Measurements from ENCODE around the gene CNIH4. TPM values are rescaled to one million over a fixed set of nuclear protein-coding genes. Genes with fewer than 3 reads are reported as not detected.
"Not testable (repeated sequence)": the region's sequence is repeated elsewhere in the genome, so short reads cannot be mapped to it uniquely, and the experiment has no call there.

The CNIH4 gene
- total and polyA plus RNA-seq, 10 of the 15 experiments (the other 5 are each of a cell fraction or from before 2014, with no cell fraction given) = 23.2 to 173 (median 51.4) TPM

DNA sequence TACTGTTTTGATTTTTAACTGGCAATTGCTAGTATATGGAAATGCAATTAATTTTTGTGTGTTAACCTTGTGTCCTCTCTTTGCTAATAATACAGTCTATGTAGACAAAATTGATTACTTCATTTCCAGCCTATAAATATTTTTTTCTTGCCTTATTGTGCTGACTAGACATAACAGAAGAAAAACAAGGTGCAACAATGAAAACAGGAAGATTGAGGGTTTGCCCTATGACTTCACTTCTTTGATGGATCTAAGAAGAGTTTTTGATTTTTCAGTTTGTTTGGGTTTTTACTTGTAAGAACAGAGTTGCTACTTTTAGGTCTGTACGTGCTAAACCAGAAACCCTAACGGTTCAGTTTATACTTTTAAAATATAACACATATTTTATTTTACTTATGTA, 8.5 kb upstream of the CNIH4 start:
- no peak overlapping the region for H3K27ac ChIP-seq (ENCODE audit: control insufficient read depth, insufficient read depth)
- H3K9ac ChIP-seq (ENCODE audit: control insufficient read depth, insufficient read depth, low read length) = no peak overlapping the region
- no peak overlapping the region for H3K4me2 ChIP-seq (ENCODE audit: control insufficient read depth, insufficient read depth)
- ChIA-PET RAD21 (ENCODE audit: unreplicated experiment) (no interaction called here), CTCF (no interaction called here), POLR2A (interaction anchor here (0.6 to 0.7 kb wide), 2 partner anchors 9 to 225 kb away, joined by 3 to 4 read pairs; no protein-coding TSS in a partner anchor), SMC1A (ENCODE audit: uncharacterized antibody, unreplicated experiment) (no interaction called here)
- no peaks in the 10 kb centered on the region for H4K20me1 ChIP-seq (ENCODE audit: control insufficient read depth, insufficient read depth)
- no peak for DNase-seq (ENCODE audit: low read depth, low spot score)
- TF ChIP-seq ASH2L (IDR thresholded peaks at IDR 0.05; ENCODE audit: borderline replicate concordance, low read depth) (no peak), MYB (IDR thresholded peaks at IDR 0.05; ENCODE audit: borderline replicate concordance, low read depth, low read length) (no peak), RBBP5 (conservative IDR thresholded peaks at IDR 0.05) (no peak), ZBED1 (IDR thresholded peaks at IDR 0.05; ENCODE audit: borderline replicate concordance) (no peak), MTA3 (IDR thresholded peaks at IDR 0.05; ENCODE audit: borderline replicate concordance, low read length) (no peak), TBL1XR1 (IDR thresholded peaks at IDR 0.05; ENCODE audit: low read depth, low read length) (no peak)
- TF ChIP-seq, protein P1, sequence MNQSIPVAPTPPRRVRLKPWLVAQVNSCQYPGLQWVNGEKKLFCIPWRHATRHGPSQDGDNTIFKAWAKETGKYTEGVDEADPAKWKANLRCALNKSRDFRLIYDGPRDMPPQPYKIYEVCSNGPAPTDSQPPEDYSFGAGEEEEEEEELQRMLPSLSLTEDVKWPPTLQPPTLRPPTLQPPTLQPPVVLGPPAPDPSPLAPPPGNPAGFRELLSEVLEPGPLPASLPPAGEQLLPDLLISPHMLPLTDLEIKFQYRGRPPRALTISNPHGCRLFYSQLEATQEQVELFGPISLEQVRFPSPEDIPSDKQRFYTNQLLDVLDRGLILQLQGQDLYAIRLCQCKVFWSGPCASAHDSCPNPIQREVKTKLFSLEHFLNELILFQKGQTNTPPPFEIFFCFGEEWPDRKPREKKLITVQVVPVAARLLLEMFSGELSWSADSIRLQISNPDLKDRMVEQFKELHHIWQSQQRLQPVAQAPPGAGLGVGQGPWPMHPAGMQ (IDR thresholded peaks at IDR 0.05; ENCODE audit: borderline replicate concordance) = no peak
- TF ChIP-seq, protein P2, sequence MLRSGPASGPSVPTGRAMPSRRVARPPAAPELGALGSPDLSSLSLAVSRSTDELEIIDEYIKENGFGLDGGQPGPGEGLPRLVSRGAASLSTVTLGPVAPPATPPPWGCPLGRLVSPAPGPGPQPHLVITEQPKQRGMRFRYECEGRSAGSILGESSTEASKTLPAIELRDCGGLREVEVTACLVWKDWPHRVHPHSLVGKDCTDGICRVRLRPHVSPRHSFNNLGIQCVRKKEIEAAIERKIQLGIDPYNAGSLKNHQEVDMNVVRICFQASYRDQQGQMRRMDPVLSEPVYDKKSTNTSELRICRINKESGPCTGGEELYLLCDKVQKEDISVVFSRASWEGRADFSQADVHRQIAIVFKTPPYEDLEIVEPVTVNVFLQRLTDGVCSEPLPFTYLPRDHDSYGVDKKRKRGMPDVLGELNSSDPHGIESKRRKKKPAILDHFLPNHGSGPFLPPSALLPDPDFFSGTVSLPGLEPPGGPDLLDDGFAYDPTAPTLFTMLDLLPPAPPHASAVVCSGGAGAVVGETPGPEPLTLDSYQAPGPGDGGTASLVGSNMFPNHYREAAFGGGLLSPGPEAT (IDR thresholded peaks at IDR 0.05; ENCODE audit: low read depth) = no peak
- H3K4me3 ChIP-seq = no peak overlapping the region
- peaks cover 4% of the 10 kb centered on the region; the same call in 1 of the 3 replicates for H3K9me3 ChIP-seq (replicated peaks; ENCODE audit: control insufficient read depth, insufficient read depth, low read length)
- intact Hi-C loops (cut with micrococcal nuclease; ENCODE audit: unreplicated experiment) = no loop called here
- H3K36me3 ChIP-seq (ENCODE audit: control insufficient read depth in 2 of 2, insufficient read depth in 2 of 2, low read length in 1 of 2) = no peaks in the 10 kb centered on the region
- no TSS peak for BruUV-seq (replicated peaks)
- H3K27me3 ChIP-seq (replicated peaks in 1 of 2; ENCODE audit: control insufficient read depth in 2 of 2, insufficient read depth in 2 of 2, low read length in 1 of 2) = no peaks in the 10 kb centered on the region
- WGBS (ENCODE audit: insufficient coverage, insufficient replicate concordance, low lambda C conversion rate, missing lambda C conversion rate) = 59% methylated on average over 2 of the region's 2 CpGs
- in situ Hi-C loops (cut with MboI) = loop anchor here (25.0 kb wide), 2 partner anchors 536 to 1211 kb away; partner anchors contain the start of gene TLR5
- no peak for FAIRE-seq
- H3K4me1 ChIP-seq (ENCODE audit: control insufficient read depth, insufficient read depth, low read length) = no peaks in the 10 kb centered on the region
- no peak for ATAC-seq
- H2AFZ ChIP-seq (ENCODE audit: control insufficient read depth, low read depth, low read length) = no peak overlapping the region
- no peaks in the 10 kb centered on the region for H3K79me2 ChIP-seq (ENCODE audit: control insufficient read depth, insufficient read depth, low read length)

DNA sequence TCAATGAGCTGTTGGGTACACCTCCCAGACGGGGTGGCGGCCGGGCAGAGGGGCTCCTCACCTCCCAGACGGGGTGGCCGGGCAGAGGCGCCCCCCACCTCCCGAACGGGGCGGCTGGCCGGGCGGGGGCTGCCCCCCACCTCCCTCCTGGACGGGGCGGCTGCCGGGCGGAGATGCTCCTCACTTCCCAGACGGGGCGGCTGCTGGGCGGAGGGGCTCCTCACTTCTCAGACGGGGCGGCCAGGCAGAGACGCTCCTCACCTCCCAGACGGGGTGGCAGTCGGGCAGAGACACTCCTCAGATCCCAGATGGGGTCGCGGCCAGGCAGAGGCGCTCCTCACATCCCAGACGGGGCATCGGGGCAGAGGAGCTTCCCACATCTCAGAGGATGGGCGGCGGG, 7.0 kb upstream of the CNIH4 start:
- DNase-seq (ENCODE audit: low read depth, low spot score); SMC1A ChIA-PET (ENCODE audit: uncharacterized antibody, unreplicated experiment); RAD21 ChIA-PET (ENCODE audit: unreplicated experiment); POLR2A ChIA-PET; H3K79me2 ChIP-seq (ENCODE audit: control insufficient read depth, insufficient read depth, low read length); H2AFZ ChIP-seq (ENCODE audit: control insufficient read depth, low read depth, low read length); H3K27ac ChIP-seq (ENCODE audit: control insufficient read depth, insufficient read depth); intact Hi-C loops (cut with micrococcal nuclease; ENCODE audit: unreplicated experiment); H3K9me3 ChIP-seq (replicated peaks; ENCODE audit: control insufficient read depth, insufficient read depth, low read length); H3K4me2 ChIP-seq (ENCODE audit: control insufficient read depth, insufficient read depth); H3K4me3 ChIP-seq; H3K36me3 ChIP-seq (ENCODE audit: control insufficient read depth in 2 of 2, insufficient read depth in 2 of 2, low read length in 1 of 2); H3K4me1 ChIP-seq (ENCODE audit: control insufficient read depth, insufficient read depth, low read length); H3K27me3 ChIP-seq (replicated peaks in 1 of 2; ENCODE audit: control insufficient read depth in 2 of 2, insufficient read depth in 2 of 2, low read length in 1 of 2); H3K9ac ChIP-seq (ENCODE audit: control insufficient read depth, insufficient read depth, low read length); FAIRE-seq; H4K20me1 ChIP-seq (ENCODE audit: control insufficient read depth, insufficient read depth); BruUV-seq (replicated peaks); ATAC-seq: not testable (repeated sequence)
- in situ Hi-C loops (cut with MboI) = loop anchor here (25.0 kb wide), 2 partner anchors 537 to 1212 kb away; partner anchors contain the start of gene TLR5
- CTCF ChIA-PET = interaction anchor here (1.4 kb wide), 1 partner anchor 233 kb away, joined by 5 read pairs; no protein-coding TSS in a partner anchor
- 65% methylated on average over 25 of the region's 30 CpGs for WGBS (ENCODE audit: insufficient coverage, insufficient replicate concordance, low lambda C conversion rate, missing lambda C conversion rate)
